ENCODE results near the gene ZNF598.
A peak's percentile ranks its signal among the peaks of the same experiment; 100 is the strongest.

ZNF598 gene

DNA sequence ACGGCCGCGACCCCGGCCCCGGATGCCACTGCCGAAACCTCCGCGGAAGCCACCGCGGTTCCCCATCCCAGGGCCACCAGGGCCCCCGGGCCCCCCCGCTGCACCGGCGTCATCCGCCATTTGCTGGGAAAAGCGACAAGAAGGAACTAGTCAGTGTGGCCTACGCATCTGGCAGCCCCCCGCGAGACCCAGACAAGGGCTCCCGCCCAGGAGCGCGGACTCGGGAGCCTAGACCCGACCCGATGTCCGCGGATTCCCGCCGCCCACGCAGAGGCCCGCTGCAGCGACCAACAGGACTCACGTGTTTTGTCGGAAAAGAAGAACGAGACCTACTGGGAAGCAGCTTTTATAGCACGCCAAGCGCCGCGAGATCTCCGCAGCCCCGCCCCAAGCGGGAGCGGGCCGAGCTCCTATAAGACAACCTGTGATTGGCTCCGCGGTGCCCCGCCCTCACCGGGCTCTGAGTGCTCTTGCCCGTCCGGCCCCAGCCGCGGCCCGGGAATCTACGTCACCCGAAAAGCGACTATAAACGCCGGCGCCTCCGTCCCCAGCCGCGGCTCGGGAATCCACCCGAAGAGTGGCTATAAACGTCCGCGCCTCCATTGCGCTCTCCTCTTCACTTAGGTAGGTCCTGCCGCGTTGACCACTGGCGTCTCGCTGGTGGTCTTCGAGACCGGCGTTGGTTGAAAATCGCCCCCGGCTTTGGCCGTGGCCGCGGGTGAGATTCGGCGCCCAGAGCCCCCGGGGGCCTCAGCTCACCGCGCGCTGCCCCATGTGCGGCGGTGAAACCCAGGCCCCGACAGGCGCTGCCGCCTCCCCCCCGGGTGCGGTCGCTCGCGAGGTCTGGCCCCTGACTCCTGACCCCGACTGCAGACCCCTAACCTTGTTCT, 44.9 kb downstream of the ZNF598 start, which contains the start of gene RPS2:
Gene RPS2, minus strand, starts transcription at position 321 of the 890 bp plus-strand sequence. Its CDS starts 201 bp downstream, at position 120.
- TF ChIP-seq, protein P1, sequence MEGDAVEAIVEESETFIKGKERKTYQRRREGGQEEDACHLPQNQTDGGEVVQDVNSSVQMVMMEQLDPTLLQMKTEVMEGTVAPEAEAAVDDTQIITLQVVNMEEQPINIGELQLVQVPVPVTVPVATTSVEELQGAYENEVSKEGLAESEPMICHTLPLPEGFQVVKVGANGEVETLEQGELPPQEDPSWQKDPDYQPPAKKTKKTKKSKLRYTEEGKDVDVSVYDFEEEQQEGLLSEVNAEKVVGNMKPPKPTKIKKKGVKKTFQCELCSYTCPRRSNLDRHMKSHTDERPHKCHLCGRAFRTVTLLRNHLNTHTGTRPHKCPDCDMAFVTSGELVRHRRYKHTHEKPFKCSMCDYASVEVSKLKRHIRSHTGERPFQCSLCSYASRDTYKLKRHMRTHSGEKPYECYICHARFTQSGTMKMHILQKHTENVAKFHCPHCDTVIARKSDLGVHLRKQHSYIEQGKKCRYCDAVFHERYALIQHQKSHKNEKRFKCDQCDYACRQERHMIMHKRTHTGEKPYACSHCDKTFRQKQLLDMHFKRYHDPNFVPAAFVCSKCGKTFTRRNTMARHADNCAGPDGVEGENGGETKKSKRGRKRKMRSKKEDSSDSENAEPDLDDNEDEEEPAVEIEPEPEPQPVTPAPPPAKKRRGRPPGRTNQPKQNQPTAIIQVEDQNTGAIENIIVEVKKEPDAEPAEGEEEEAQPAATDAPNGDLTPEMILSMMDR (IDR thresholded peaks at IDR 0.05), result 0 out of 2 replicates have a peak, but pooled peaks have one; percentile 2

- TF ChIP-seq, protein P1 (IDR thresholded peaks at IDR 0.05), result 0 out of 2 replicates have a peak, but pooled peaks have one; percentile 35
Measured at GRCh38 chr16:1963806-1964505, 45.7 kb downstream of the ZNF598 start.

DNA sequence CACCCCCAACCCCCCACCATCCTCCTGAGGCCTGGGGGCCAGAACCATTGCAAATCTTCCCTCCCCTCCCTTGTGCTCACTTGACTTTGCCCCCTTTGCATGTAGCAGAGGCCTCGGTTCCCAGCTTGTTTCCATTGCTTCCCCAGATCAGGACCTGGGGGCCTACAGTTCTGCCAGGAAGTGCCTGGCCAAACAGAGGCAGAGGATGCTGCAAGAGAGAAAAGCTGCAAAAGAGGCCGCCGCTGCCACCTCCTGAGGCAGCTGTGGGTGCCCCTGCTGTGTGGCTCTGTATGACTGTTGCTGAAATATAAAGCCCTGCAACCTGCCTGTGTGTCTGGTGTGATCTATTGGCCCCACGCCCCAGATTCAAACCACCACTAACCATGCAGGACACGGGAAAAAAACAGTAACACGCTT, 48.0 kb downstream of the ZNF598 start:
- TF ChIP-seq, protein P1 (IDR thresholded peaks at IDR 0.05), result no peak

GRCh38 chr16:1960665-1961630, 48.7 kb downstream of the ZNF598 start:
- TF ChIP-seq, protein P1 (IDR thresholded peaks at IDR 0.05), result no peak

GRCh38 chr16:1959269-1960039, 50.2 kb downstream of the ZNF598 start, which contains the start of gene NDUFB10:
Gene NDUFB10 (plus strand): TSS chr16:1959538. CDS start chr16:1959625, 87 bp downstream.
- TF ChIP-seq, protein P1 (IDR thresholded peaks at IDR 0.05), result peak; percentile 90

DNA sequence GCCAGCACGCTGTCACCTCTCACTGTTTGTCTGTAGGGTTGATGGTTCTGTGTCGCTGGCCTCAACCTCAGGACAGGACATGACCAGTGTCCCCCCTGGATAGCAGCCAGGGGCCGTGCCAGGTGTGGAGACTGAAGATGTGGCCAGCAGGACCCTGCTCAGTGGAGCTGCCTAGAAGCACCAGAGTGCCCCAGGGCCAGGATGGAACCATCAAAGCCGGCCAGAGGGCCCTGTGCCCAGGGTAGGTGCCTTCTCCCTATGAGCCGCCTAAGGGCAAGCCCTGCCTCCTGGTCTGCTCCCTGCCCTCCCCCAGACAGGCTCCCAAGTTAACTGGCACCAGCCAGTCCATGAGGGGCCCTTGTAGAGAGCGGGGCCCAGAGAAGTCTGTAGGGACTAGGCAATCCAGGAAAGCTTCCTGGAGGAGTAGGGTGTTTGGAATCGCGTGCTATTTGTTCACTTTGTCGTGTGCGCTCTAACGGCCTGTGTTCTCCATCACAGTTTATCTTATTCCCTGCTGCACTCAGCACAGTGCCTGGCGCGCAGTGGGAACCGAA, 50.8 kb downstream of the ZNF598 start:
- TF ChIP-seq, protein P1 (IDR thresholded peaks at IDR 0.05), result no peak
